HuH-7.5 (cell line): ENCODE data around the gene ANXA4.
"Not testable (repeated sequence)": the region's sequence is repeated elsewhere in the genome, so short reads cannot be mapped to it uniquely, and the experiment has no call there.

Experiments
- DNase-seq: peaks from one replicate; pipeline ENCODE4 v3.0.0; 2011; ENCODE audit warnings: low spot score

ANXA4 gene

GRCh38 chr2:69810550-69810949, 68.6 kb downstream of the ANXA4 start:
- DNase-seq: no peak

GRCh38 chr2:69811018-69811417, 69.1 kb downstream of the ANXA4 start:
- DNase-seq: no peak

DNA sequence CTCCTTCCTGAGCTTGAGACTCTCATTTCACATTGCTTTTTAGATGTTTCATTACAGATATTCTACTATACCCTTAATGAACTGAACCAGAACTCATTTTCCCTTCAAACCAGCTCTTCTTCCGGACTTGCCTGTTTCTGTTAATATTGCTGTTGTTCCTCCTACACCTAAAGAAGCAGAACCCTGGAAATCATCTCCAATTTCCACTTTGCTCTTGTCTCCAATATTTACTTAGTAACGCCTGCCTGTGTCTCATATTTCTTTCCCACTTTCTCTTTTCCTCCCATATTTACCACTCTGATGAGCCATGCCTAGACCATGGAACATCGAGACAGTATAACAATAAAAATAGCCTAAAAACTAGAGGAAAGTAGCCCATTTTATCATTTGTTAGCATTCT, 69.7 kb downstream of the ANXA4 start:
- DNase-seq: no peak

DNA sequence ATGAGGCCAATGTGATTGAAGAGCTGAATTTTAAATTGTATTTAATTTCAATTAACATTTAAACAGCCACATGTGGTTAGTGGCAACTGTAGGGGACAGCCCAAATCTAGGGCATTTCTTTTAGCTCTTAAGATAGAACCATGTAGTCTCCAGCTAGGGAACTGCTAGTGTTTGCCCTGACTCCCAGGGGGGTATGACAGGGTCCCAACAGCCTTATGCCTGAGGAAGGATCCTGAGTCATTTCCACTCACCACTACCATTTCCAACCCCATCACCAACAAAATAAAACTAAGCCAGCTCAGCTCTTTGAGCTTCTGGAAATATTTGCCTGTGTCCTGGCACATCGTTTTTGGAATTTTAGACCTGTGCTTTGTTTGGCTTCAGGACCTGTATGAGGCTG, 73.8 kb downstream of the ANXA4 start:
- DNase-seq: no peak

- DNase-seq: peak; percentile 37
Measured at GRCh38 chr2:69816923-69817542, 75.1 kb downstream of the ANXA4 start.

- no peak for DNase-seq
Measured at GRCh38 chr2:69817729-69818501, 76.0 kb downstream of the ANXA4 start.

DNA sequence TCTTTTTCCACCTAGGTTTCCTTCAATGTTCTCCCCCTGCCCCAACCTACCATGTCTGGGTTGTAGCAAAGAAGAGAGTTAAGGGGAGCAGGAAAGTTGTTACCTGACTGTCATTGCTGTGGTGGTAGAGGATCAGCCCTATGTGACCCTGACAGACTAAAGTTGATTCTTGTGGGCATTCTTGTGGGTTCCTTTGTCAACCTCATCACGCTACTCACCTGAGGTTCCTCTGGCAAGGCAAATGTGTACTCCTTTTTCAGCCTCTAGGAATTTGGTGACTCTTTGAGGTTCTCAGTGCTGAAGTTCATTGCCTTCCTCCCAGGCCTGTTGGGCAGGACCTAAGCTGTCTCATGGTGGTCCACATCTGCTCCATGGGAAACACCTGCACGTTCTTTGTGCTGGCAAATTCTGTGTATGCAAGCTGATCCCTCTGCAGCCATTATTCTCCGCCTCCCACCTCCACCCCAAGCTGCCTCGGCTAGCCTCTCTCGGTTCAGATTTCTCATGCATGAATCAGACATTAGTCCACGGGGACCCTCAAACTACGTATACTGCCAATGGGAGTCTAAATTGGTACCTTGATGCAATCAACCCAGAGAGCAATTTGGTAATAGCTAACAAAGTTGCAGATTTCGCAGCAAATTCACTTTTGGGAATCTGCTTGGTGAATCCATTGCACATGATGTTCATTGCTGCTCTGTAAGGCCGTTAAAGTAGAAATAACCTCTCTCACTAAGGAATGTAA, 86.0 kb downstream of the ANXA4 start:
- DNase-seq: no peak

GRCh38 chr2:69828938-69829255, 87.0 kb downstream of the ANXA4 start:
- DNase-seq: no peak

GRCh38 chr2:69829256-69830044, 87.5 kb downstream of the ANXA4 start, which contains the start of gene GMCL1:
TSS of gene GMCL1 (plus strand) at chr2:69829660. CDS start at chr2:69829893, 233 bp downstream.
- DNase-seq: peak; percentile 57

- peak; percentile 10 for DNase-seq
Measured at GRCh38 chr2:69830045-69830905, 88.3 kb downstream of the ANXA4 start.

DNA sequence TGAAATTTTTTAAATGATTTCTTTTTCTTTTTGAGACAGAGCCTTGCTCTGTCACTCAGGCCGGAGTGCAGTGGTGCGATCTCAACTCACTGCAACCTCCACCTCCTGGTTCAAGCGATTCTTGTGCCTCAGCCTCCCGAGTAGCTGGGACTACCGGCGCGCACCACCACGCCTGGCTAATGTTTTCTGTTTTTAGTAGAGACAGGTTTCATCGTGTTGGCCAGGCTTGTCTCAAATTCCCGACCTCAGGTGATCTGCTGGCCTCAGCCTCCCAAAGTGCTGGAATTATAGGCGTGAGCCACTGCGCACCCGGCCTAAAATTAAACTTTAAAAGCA, 88.9 kb downstream of the ANXA4 start:
- DNase-seq: not testable (repeated sequence)

DNA sequence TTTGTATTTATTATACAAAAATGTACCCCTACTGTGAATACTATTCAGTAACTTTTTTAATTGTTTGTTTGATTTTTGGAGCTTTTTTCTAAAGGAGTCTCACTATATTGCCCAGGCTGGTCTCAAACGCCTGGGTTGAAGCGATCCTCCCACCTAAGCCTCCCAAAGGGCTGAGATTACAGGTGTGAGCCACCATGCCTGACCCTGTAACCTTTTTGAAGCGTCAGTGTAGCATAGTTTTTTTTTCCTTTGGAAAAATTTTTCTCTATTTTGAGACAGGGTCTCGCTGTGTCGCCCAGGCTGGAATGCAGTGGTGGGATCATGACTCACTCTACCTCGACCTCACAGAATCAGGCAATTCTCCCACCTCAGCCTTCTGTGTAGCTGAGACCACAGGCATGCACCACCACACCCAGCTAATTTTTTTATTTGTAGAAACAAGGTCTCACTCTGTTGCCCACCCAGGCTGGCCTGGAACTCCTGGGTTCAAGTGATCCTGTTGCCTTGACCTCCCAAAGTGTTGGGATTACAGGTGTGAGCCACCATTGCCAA, 89.5 kb downstream of the ANXA4 start:
- DNase-seq: no peak

GRCh38 chr2:69833752-69834151, 91.8 kb downstream of the ANXA4 start:
- DNase-seq: no peak

DNA sequence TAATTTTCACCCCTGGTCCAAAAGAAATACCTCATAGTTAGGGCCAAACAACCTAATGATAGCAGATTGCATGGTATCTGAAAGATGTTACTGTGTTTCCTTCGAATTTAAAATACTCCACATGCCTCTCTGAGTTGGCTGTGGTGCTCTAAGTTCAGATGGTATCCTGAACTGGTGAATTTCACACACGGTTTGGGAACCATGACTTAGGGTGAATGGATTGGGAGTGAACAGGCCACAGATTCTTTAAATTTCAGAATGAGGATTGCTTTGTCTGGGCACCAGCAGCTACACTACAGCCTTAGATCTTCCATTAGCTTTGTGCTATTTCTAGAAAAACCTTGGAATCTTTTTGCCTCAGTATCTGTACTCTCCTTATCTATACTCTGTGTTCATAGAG, 93.7 kb downstream of the ANXA4 start:
- DNase-seq: no peak

- no peak for DNase-seq
Measured at GRCh38 chr2:69836316-69836715, 94.4 kb downstream of the ANXA4 start.

DNA sequence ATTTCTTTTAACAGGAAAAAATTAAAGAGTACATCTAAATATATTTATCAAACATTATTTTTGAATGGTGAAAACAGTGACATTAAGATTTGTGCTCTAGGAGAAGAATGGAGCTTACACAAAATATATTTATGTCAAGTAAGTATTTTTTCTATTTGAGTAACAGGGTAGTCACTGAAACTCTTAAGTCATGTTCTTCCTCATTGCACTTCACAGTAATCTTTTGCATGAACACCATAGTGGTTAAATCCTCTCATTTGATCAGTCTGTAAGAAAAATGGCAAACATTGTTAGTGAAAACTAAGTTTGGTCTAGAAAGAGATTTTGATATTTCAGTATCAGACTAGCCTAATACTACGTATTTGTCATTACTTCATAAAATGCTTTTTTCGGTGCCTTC, 95.6 kb downstream of the ANXA4 start:
- no peak for DNase-seq

DNA sequence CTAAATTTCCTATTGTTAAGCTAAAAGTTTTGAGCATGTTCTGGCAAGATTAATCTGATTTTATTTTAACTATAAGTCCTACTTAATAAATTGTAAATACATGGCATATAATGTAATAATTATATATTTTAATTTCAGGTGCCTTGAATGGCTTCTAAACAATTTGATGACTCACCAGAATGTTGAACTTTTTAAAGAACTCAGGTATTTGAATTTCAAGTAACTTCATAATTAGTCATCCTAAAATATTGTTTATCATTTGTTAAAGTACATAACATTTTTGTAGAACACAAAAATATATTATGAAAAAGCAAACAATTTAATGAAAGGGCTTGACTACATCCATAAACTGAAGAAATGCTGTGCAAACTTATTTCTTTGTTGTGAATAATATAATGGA, 102.1 kb downstream of the ANXA4 start:
- no peak for DNase-seq

DNA sequence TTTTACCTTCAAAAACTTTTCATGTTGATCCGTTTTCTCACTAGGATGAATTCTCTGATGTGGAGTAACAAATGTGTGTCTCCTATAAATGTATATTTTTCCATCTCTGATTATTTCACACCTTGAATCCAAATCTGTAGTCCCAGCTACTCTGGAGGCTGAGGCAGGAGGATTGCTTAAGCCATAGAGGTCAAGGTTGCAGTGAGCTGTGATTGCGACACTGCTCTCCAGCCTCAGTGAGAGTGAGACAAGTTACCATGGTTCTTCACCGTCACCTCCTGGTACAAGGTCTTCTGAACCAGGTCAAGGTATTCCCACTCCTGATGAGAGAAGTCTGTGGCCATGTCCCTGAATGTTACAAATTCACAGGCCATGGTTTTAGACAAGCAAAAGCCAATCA, 102.6 kb downstream of the ANXA4 start:
- DNase-seq: no peak

GRCh38 chr2:69846182-69847067, 104.5 kb downstream of the ANXA4 start:
- no peak for DNase-seq
